Skeletal muscle tissue (tissue), 4 donors: ENCODE data around the gene PIAS4. TPM values are rescaled to one million over a fixed set of nuclear protein-coding genes. Genes with fewer than 3 reads are reported as not detected.
"Not testable (repeated sequence)": the region's sequence is repeated elsewhere in the genome, so short reads cannot be mapped to it uniquely, and the experiment has no call there.

Experiments used
- H3K27ac ChIP-seq: one replicate; pipeline ENCODE4 v1.7.0; 2013; ENCODE audit warnings: mild to moderate bottlenecking, low read depth, low read length, inconsistent platforms
- H3K27me3 ChIP-seq, 3 donors: one replicate each; pipeline ENCODE4 v1.7.0; 2013; ENCODE audit warnings: low read length in 3 of 3; ENCODE audit not compliant: control insufficient read depth in 3 of 3, insufficient read depth in 3 of 3
- H3K36me3 ChIP-seq, 3 donors: one replicate each; pipeline ENCODE4 v1.7.0; 2013; ENCODE audit warnings: low read length in 3 of 3; ENCODE audit not compliant: control insufficient read depth in 3 of 3, insufficient read depth in 3 of 3
- H3K4me1 ChIP-seq, 3 donors: one replicate each; pipeline ENCODE4 v1.7.0; 2013; ENCODE audit warnings: low read length in 3 of 3, mild to moderate bottlenecking in 3 of 3; ENCODE audit not compliant: control insufficient read depth in 3 of 3, insufficient read depth in 3 of 3
- H3K4me3 ChIP-seq, 3 donors: one replicate each; pipeline ENCODE4 v1.7.0; 2013; ENCODE audit warnings: low read length in 3 of 3
- H3K9ac ChIP-seq, 3 donors: one replicate each; pipeline ENCODE4 v1.7.0; 2013; ENCODE audit warnings: low read length in 3 of 3, mild to moderate bottlenecking in 3 of 3, moderate library complexity in 2 of 3, low read depth in 1 of 3
- H3K9me3 ChIP-seq, 3 donors: one replicate each; pipeline ENCODE4 v1.7.0; 2013; ENCODE audit warnings: low read length in 3 of 3; ENCODE audit not compliant: control insufficient read depth in 3 of 3
- total RNA-seq: library from RNA; depleted of rRNA; stranded (reverse); fragments of >200 nt; gene quantifications from one replicate; pipeline ENCODE4 v1.2.3, GENCODE V29; 2014
- donor health status: Osteomylitis.

Gene PIAS4
- total RNA-seq, 1 donor from 2014 or later: 19.3 TPM

DNA sequence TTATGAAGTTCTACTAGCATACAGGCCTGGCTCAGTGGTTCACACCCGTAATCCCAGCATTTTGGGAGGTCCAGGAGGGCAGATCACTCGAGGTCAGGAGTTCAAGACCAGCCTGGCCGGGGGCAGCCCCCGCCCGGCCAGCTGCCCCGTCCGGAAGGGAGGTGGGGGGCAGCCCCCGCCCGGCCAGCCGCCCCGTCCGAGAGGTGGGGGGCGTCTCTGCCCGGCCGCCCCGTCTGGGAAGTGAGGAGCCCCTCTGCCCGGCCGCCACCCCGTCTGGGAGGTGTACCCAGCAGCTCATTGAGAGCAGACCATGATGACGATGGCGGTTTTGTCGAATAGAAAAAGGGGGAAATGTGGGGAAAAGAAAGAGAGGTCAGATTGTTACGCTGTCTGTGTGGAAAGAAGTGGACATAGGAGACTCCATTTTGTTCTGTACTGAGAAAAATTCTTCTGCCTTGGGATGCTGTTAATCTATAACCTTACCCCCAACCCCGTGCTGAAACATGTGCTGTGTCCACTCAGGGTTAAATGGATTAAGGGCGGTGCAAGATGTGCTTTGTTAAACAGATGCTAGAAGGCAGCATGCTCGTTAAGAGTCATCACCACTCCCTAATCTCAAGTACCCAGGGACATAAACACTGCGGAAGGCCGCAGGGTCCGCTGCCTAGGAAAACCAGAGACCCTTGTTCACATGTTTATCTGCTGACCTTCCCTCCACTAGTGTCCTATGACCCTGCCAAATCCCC, 8.7 kb upstream of the PIAS4 start:
- not testable (repeated sequence) for H3K27me3 ChIP-seq, H3K4me3 ChIP-seq

DNA sequence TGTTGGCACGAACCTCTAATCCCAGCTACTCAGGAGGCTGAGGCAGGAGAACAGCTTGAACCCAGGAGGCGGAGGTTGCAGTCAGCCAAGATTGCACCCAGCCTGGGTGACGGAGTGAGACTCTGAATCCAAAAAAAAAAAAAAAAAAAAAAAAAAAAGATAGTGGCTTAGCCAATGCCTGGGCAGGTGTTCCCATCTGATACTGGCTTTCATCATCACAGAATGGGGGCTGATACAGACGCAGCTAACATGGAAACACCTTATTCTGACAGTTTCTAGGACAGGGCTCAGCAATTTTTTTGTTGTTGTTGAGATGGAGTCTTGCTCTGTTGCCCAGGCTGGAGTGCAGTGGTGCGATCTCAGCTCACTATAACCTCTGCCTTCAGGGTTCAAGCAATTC, 6.7 kb upstream of the PIAS4 start:
- not testable (repeated sequence) for H3K9me3 ChIP-seq, H3K27ac ChIP-seq, H3K36me3 ChIP-seq, H3K27me3 ChIP-seq, H3K9ac ChIP-seq, H3K4me1 ChIP-seq, H3K4me3 ChIP-seq

More for the DNA sequence above, 8.7 kb upstream of the PIAS4 start:
- H3K4me1 ChIP-seq, H3K36me3 ChIP-seq, H3K9ac ChIP-seq, H3K9me3 ChIP-seq, H3K27ac ChIP-seq: not testable (repeated sequence)

DNA sequence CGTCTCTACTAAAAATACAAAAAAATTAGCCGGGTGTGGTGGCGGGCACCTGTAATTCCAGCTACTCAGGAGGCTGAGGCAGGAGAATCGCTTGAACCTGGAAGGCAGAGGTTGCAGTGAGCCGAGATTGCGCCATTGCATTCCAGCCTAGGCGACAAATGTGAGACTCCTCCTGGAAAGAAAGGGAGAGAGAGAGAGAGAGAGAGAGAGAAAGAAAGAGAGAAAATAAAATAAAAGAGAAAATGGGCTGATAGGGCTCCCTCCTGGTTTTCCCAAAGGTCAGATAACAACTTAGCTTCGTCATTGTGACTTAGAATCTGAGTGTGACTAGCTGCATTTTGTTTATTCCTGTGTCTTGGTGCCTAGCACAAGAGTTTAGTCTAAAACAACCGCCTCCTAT, 2.1 kb upstream of the PIAS4 start:
- not testable (repeated sequence) for H3K9ac ChIP-seq, H3K27ac ChIP-seq, H3K4me3 ChIP-seq, H3K27me3 ChIP-seq, H3K9me3 ChIP-seq, H3K36me3 ChIP-seq
- H3K4me1 ChIP-seq: peaks cover 25 to 28% (median 26%) of the 10 kb centered on the region in 3 donors

DNA sequence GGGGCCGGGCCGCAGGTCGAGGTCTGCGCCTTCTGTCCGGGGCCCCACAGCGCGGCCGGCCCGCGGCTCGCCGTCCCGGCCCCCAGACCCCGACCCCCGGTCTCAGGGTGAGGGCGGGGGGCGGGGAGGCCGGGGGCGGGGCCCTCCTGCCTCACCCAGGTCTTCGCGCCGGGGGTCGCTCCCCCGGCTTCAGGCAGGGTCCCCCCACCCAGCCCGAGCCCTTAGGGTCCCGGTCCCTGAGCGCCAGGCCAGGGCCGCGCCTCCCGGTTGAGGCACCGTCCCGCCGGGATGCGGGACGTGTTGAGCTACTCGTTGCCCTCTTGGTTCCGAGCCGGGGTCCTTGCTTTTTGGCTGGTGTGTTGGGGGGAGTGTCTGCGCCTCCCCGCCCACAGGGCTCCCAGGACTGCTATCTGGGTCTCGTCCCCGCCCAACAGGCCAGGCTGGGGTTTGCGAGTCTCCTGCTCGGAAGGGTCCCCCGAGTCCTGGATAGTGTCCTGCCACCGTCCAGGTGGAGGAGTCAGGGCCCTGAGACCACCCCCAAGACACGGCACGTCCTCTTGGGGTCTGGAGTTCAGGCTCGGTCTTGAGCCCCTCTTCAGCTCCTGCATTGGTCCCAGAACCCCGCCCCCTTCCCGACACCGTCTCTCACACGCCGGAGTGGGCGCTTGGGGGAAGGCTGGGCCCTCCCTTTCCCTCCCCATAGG, 452 bp downstream of the PIAS4 start:
- H3K27ac ChIP-seq: peak overlapping the region; percentile 60
- H3K4me1 ChIP-seq: peaks cover 42 to 49% (median 49%) of the 10 kb centered on the region in 3 donors
- H3K27me3 ChIP-seq: no peaks in the 10 kb centered on the region
- peak overlapping the region; percentile 71 to 89 (median 85) for H3K9ac ChIP-seq
- H3K36me3 ChIP-seq: peaks cover 0 to 1% (median 0%) of the 10 kb centered on the region in 3 donors
- H3K4me3 ChIP-seq: peak overlapping the region; percentile 85 to 91 (median 90)
- H3K9me3 ChIP-seq: no peaks in the 10 kb centered on the region

DNA sequence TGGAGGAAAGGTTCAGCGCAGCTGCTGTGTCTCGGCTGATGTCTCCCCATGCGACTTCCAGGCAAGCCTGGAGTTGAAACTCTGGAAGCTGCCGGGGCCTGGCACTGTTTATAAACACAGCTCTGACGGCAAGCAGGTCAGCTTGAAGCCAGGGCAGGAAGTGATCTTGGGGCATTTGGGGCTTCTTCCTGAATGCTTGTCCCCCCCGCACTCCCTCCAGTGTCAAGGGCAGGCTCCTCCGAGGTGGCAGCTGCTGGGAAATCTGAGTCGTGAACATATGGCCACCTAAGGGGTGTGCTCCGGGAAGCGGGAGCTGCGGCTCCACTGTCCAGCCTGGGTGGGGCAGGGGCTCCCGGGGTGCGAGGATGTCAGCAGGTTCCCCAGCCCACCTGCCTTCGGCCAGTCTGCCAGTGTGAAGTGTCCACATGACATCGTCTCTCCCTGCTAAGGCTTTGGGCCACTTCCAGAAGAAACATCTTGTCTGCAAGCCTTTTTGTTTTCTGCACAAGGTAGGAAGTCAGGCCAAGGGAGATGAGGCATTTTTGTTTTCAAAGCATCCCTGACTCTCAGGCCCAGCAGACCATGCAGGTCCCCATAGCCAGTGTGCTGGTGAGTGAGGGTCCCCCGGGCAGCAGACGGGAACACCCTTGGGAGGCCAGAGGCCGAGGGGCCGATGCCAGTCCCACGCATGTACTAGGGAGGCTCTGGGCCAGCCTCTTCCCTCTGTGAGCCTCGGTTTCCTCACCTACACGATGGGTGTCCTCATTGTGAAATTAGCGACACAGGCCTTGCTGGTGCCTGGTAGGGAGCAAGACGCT, 2.7 kb downstream of the PIAS4 start:
- peaks cover 55 to 71% (median 70%) of the 10 kb centered on the region in 3 donors for H3K4me1 ChIP-seq
- peak overlapping the region; percentile 52 for H3K27ac ChIP-seq
- no peaks in the 10 kb centered on the region for H3K9me3 ChIP-seq
- H3K27me3 ChIP-seq: no peaks in the 10 kb centered on the region
- peak overlapping the region in 2 of 3 donors; percentile 90 to 91 for H3K4me3 ChIP-seq
- H3K36me3 ChIP-seq: peaks cover 15 to 17% (median 16%) of the 10 kb centered on the region in 3 donors
- peak overlapping the region; percentile 73 to 89 (median 85) for H3K9ac ChIP-seq

DNA sequence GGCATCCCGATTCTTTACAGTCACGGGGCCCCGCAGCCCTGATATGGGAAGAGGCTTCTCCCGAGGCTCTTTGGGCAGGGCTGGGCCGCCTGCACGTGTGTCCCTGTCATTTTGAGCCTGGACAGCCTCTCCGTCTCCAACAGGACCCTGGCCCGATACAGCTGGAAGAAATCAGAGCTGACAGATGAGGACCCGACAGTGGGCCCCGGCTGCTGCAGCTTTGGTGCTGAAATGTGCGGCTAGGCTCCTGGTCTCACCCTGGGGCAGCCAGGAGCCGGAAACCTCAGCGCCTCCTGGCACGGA, 3.2 kb downstream of the PIAS4 start:
- peaks cover 60 to 77% (median 76%) of the 10 kb centered on the region in 3 donors for H3K4me1 ChIP-seq
- H3K27ac ChIP-seq: peak overlapping the region; percentile 52
- no peaks in the 10 kb centered on the region for H3K9me3 ChIP-seq
- H3K4me3 ChIP-seq: peak overlapping the region in 1 of 3 donors; percentile 91
- H3K36me3 ChIP-seq: peaks cover 15 to 19% (median 18%) of the 10 kb centered on the region in 3 donors
- peak overlapping the region in 2 of 3 donors; percentile 85 to 89 for H3K9ac ChIP-seq
- no peaks in the 10 kb centered on the region for H3K27me3 ChIP-seq

DNA sequence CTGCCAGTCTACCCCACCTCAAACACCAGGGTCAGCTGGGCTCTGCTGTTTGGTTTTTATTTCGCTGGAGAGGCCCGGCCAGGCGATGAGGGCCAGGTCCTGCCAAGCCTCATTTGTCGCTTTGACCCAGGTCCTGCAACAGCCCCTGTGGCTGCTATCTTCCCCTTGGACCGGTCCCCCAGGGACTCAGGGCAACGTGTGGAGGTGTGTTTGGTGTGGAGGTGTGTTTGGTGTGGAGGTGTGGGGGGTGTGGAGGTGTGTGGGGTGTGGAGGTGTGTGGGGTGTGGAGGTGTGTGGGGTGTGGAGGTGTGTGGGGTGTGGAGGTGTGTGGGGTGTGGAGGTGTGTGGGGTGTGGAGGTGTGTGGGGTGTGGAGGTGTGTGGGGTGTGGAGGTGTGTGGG, 3.9 kb downstream of the PIAS4 start:
- peak overlapping the region in 2 of 3 donors; percentile 54 to 89 for H3K9ac ChIP-seq
- H3K4me3 ChIP-seq: peak overlapping the region in 2 of 3 donors; percentile 12 to 52
- H3K27ac ChIP-seq: peak overlapping the region; percentile 52
- H3K36me3 ChIP-seq: peaks cover 15 to 20% (median 19%) of the 10 kb centered on the region in 3 donors
- H3K9me3 ChIP-seq, H3K27me3 ChIP-seq: not testable (repeated sequence)
- H3K4me1 ChIP-seq: peaks cover 66 to 84% (median 83%) of the 10 kb centered on the region in 3 donors

DNA sequence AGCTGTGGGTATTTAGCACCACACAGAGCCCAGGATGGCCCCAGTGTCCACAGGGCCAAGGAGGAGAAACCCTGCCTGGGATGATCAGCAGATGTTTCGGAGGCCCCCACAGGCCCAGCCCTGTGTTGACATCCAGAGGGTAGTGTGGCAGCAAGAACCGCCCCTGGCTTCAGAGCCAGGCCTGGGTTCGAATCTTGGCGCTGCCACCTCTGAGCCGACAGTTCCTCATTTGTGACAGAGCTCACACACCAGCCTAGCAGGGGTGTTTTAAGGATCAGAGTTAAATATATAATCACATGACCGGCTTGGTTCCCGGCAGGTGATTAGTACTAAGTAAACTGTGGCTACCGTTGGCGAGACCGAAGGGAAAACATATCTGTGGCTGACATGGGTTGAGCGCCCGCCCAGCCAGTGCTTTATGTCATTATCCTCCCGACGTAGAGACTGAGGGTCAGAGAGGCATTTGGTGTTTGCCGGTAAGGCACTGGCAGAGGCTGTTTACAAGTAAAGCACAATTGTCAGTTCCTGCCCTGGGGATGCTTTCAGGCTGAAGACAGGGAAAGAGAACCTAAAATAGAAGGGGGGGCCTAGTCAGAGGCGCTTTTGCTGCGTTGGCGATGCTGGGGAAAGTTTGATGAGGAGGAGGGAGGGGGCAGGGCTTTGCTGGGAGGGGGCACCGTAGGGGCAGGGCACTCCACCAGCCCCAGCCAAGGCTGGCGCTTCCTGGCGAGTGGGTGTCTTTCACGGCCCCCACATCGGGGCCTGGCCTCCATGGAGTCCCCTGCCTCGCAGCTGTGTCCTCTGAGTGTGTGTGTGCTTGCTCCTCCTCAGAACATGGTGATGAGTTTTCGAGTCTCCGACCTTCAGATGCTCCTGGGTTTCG, 4.8 kb downstream of the PIAS4 start:
- Histone ChIP-seq H3K36me3 (peaks cover 18 to 21% (median 19%) of the 10 kb centered on the region in 3 donors), H3K9ac (peak overlapping the region in 2 of 3 donors; percentile 41 to 59), H3K9me3 (no peaks in the 10 kb centered on the region), H3K4me3 (peak overlapping the region in 1 of 3 donors; percentile 40), H3K4me1 (peaks cover 66 to 89% (median 80%) of the 10 kb centered on the region in 3 donors), H3K27ac (peak overlapping the region; percentile 72), H3K27me3 (no peaks in the 10 kb centered on the region)

DNA sequence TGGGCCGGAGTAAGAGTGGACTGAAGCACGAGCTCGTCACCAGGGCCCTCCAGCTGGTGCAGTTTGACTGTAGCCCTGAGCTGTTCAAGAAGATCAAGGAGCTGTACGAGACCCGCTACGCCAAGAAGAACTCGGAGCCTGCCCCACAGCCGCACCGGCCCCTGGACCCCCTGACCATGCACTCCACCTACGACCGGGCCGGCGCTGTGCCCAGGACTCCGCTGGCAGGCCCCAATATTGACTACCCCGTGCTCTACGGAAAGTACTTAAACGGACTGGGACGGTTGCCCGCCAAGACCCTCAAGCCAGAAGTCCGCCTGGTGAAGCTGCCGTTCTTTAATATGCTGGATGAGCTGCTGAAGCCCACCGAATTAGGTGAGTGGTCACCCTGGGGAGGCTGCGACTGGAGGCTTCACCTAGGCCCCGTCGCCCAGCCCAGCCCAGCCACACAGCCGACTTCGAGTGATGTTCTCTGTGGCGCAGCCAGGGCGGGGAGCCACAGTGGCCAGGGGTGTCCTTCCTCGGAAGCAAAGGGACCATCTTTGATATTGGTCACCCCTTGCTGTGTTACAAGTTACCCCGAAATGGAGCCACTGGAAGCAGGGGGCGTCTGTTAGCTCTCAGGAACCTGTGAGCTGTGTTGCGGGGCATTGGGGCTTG, 5.6 kb downstream of the PIAS4 start:
- H3K9me3 ChIP-seq: no peaks in the 10 kb centered on the region
- no peaks in the 10 kb centered on the region for H3K27me3 ChIP-seq
- H3K4me1 ChIP-seq: peaks cover 66 to 87% (median 80%) of the 10 kb centered on the region in 3 donors
- peak overlapping the region; percentile 72 for H3K27ac ChIP-seq
- peak overlapping the region in 2 of 3 donors; percentile 41 to 59 for H3K9ac ChIP-seq
- H3K36me3 ChIP-seq: peaks cover 18 to 21% (median 19%) of the 10 kb centered on the region in 3 donors
- H3K4me3 ChIP-seq: no peak overlapping the region
